K562 (cell line): Measurements from ENCODE around the gene ECM1.

Source experiments
- ARHGAP35 ChIP-seq: fragments of 450-650 bp; IDR thresholded peaks from 2 replicates; pipeline ENCODE4 v1.6.1; 2018; ENCODE audit not compliant: partially characterized antibody
- CREB1 ChIP-seq, 2 experiments: sonication (generic) in 1 of 2; formaldehyde crosslinking in 1 of 2; IDR thresholded peaks; 2 replicates each; pipeline versions ENCODE4 v1.6.1 to v1.8.0; 2012 to 2022; ENCODE audit warnings: inconsistent platforms in 1 of 2, mild to moderate bottlenecking in 1 of 2, missing genetic modification reagents in 1 of 2, moderate library complexity in 1 of 2
- CTCF ChIP-seq, 3 experiments: IDR thresholded peaks in 2 of 3; conservative IDR thresholded peaks in 1 of 3; 2 replicates each; pipeline ENCODE4 v1.5.1; 2011 to 2012; ENCODE audit warnings: low read length in 3 of 3, mild to moderate bottlenecking in 3 of 3, control low read depth in 2 of 3, improper control_type of control experiment in 1 of 3, inconsistent platforms in 1 of 3, low read depth in 1 of 3, mixed read lengths in 1 of 3, moderate library complexity in 1 of 3; ENCODE audit not compliant: insufficient read depth in 2 of 3
- FOXA3 ChIP-seq, 2 experiments: fragments of 450-650 bp in 1 of 2; sonication (generic) in 1 of 2; formaldehyde crosslinking; IDR thresholded peaks in 1 of 2; conservative IDR thresholded peaks in 1 of 2; 2 replicates each; pipeline versions ENCODE4 v1.4.0 to v1.8.0; 2020 to 2022; ENCODE audit warnings: mild to moderate bottlenecking in 2 of 2, missing genetic modification reagents in 1 of 2
- KLF6 ChIP-seq: fragments of 250-450 bp; sonication (Bioruptor Pico); IDR thresholded peaks from 2 replicates; pipeline ENCODE4 v1.4.0; 2020; ENCODE audit warnings: mild to moderate bottlenecking, moderate library complexity, borderline replicate concordance
- MCM2 ChIP-seq: fragments of 450-650 bp; IDR thresholded peaks from 2 replicates; pipeline ENCODE4 v1.6.1; 2017; ENCODE audit warnings: low read depth, mild to moderate bottlenecking
- TBL1XR1 ChIP-seq, 2 experiments: IDR thresholded peaks; 2 replicates each; pipeline ENCODE4 v1.6.1; 2012; ENCODE audit warnings: improper control_type of control experiment in 2 of 2, low read length in 2 of 2, mild to moderate bottlenecking in 1 of 2
- ZBTB1 ChIP-seq: sonication (generic); formaldehyde crosslinking; IDR thresholded peaks from 2 replicates; pipeline ENCODE4 v1.8.1; 2023; ENCODE audit warnings: missing genetic modification reagents, low read depth, mild to moderate bottlenecking, borderline replicate concordance
- TF ChIP-seq, protein P1 (sequence below): fragments of 150-350 bp; IDR thresholded peaks from 2 replicates; pipeline ENCODE4 v1.6.1; 2014; ENCODE audit warnings: low read depth, mild to moderate bottlenecking, low read length, borderline replicate concordance

DNA sequence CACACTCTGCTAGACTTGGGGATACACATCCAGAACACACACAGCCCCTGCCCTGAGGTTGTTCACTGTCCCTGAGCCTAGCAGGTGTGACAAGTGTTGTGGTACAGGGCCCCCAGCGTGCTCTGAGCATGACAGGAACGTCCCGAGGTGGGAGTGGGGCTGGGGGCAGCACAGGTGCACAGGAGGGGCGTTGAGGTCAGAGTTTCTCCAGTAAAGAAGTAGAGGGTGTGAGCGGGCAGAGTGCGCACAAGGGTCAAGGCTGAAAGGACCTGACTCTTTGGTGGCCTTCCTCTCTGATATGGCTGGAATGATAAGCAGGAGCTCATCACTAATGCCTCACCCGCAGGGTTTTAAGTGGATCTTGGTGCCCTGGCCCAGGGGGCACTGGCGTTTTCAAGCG is 6.4 kb downstream of the ECM1 start:
- no peak for TF ChIP-seq ZBTB1 (CRISPR knock-in tag)
- TF ChIP-seq TBL1XR1 (IDR thresholded peaks at IDR 0.05; ENCODE audit: low read length in 2 of 2) = no peak
- no peak for TF ChIP-seq CREB1 (IDR thresholded peaks at IDR 0.05)
- TF ChIP-seq CREB1 (CRISPR knock-in tag; IDR thresholded peaks at IDR 0.05) = no peak
- TF ChIP-seq KLF6 (CRISPR knock-in tag) = no peak
- no peak for TF ChIP-seq FOXA3 (CRISPR knock-in tag; conservative IDR thresholded peaks at IDR 0.05 in 1 of 2, IDR thresholded peaks at IDR 0.05 in 1 of 2)
- TF ChIP-seq, protein P1, sequence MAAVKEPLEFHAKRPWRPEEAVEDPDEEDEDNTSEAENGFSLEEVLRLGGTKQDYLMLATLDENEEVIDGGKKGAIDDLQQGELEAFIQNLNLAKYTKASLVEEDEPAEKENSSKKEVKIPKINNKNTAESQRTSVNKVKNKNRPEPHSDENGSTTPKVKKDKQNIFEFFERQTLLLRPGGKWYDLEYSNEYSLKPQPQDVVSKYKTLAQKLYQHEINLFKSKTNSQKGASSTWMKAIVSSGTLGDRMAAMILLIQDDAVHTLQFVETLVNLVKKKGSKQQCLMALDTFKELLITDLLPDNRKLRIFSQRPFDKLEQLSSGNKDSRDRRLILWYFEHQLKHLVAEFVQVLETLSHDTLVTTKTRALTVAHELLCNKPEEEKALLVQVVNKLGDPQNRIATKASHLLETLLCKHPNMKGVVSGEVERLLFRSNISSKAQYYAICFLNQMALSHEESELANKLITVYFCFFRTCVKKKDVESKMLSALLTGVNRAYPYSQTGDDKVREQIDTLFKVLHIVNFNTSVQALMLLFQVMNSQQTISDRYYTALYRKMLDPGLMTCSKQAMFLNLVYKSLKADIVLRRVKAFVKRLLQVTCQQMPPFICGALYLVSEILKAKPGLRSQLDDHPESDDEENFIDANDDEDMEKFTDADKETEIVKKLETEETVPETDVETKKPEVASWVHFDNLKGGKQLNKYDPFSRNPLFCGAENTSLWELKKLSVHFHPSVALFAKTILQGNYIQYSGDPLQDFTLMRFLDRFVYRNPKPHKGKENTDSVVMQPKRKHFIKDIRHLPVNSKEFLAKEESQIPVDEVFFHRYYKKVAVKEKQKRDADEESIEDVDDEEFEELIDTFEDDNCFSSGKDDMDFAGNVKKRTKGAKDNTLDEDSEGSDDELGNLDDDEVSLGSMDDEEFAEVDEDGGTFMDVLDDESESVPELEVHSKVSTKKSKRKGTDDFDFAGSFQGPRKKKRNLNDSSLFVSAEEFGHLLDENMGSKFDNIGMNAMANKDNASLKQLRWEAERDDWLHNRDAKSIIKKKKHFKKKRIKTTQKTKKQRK = no peak
- TF ChIP-seq CTCF (IDR thresholded peaks at IDR 0.05 in 2 of 3, conservative IDR thresholded peaks at IDR 0.05 in 1 of 3; ENCODE audit: insufficient read depth in 2 of 3, low read depth in 1 of 3, low read length in 3 of 3) = no peak
- TF ChIP-seq MCM2 = no peak
- TF ChIP-seq ARHGAP35 = no peak
